Measurements from ENCODE around the gene PPARA. TPM values are rescaled to one million over a fixed set of nuclear protein-coding genes. Genes with fewer than 3 reads are reported as not detected.
A peak's percentile ranks its signal among the peaks of the same experiment; 100 is the strongest.
"Not testable (repeated sequence)": the region's sequence is repeated elsewhere in the genome, so short reads cannot be mapped to it uniquely, and the experiment has no call there.

Gene PPARA
- total RNA-seq, 2 experiments from 2014 or later: 20.7 to 24.9 TPM

DNA sequence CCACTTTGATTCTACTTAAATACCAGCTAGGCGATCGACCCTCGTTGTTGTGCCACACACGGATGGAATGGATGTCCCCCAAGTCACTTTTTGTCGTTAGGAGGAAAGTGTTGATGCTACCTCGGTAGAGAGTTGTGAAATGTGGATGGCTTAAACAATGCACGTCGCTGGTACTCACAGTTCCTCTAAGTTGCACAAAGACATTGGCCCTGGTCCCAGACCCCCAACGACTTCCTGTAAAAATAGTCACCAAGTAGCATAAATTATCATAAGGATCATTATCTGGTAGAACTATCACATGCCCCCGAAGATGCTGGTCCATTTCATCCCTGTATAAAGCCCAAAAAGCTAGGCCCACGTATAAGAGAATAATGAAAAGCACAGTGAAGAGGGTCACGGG is 109.0 kb downstream of the PPARA start:
- H3K27ac Mint-ChIP-seq: no peak overlapping the region

DNA sequence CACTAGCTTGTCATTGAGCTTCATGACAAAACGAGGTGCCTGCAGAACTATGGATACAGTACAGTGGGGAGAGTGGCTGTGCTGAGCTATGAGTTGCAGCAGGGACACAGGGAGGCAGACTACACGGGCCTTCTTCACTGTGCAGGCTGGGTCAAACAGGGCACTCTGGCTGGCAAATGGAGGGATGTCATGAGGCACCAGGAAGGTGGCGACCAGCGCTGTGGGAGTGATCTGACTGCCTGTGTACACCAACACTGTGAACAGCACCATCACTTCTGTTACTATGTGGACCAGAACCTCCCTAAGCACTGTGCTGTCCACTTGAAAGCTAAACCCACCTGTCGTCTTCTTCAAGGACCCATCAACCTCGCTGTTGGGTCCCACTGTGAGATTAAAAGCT is 109.7 kb downstream of the PPARA start:
- ATAC-seq (ENCODE audit: low read depth): no peak
- POLR2A ChIA-PET: interaction anchor here (1.5 to 1.9 kb wide), 2 partner anchors 8 to 10 kb away, joined by 4 read pairs; partner anchors contain the start of genes CDPF1 and TTC38
- H3K4me1 Mint-ChIP-seq: no peaks in the 10 kb centered on the region
- H3K4me3 Mint-ChIP-seq: no peak overlapping the region
- H3K27me3 Mint-ChIP-seq: peaks cover 64% of the 10 kb centered on the region
- H3K36me3 Mint-ChIP-seq: peaks cover 8% of the 10 kb centered on the region
- peaks cover 10% of the 10 kb centered on the region for H3K9me3 Mint-ChIP-seq
- no peak overlapping the region for H3K27ac Mint-ChIP-seq
- no peak for DNase-seq

More for the DNA sequence above, 109.0 kb downstream of the PPARA start:
- Mint-ChIP-seq H3K4me1 (peaks cover 3% of the 10 kb centered on the region), H3K36me3 (peaks cover 6% of the 10 kb centered on the region), H3K9me3 (peaks cover 7% of the 10 kb centered on the region), H3K4me3 (no peak overlapping the region), H3K27me3 (peaks cover 63% of the 10 kb centered on the region)
- no peak for DNase-seq
- POLR2A ChIA-PET: interaction anchor here (1.5 to 1.9 kb wide), 2 partner anchors 9 kb away, joined by 4 read pairs; partner anchors contain the start of genes CDPF1 and TTC38
- no peak for ATAC-seq (ENCODE audit: low read depth)

DNA sequence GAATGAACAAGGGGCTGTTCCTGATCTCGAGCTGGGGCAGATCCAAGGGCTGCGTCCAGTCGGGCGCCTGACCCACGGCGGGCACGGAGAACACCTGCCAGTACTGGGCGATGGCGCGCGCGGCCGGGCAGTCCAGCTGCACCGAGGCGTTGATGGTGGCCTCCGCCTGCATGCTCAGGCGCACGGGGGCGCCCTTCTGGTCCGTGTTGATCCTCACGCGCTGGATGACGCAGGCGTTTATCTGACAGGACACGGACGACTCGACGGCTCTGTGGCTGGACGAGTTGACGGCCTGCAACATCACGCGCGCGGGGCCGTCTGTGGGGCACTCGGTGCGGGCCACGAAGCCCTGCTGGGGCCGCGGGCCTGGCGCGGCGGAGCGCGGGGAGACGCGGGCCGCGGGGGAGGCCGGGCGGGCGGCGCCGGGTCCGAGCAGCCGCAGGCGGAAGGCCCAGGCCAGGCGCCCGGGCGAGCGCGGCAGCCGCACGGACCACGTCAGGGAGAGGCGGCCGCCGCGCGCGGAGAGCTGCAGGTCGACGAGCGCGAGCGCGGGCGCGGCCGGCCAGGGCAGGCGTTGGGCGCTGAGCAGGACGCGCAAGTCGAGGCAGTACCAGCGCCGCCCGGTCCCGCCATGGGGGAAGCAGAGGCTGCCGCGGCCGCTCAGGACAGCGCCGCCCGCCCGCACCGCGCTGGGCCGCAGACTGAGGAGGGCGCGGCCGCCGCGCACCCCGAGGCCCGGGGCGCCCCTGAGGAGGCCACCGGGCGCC is 112.3 kb downstream of the PPARA start:
- Mint-ChIP-seq H3K27me3 (peaks cover 70% of the 10 kb centered on the region), H3K9me3 (peaks cover 15% of the 10 kb centered on the region), H3K4me3 (peak overlapping the region; percentile 47), H3K27ac (no peak overlapping the region), H3K4me1 (peaks cover 6% of the 10 kb centered on the region), H3K36me3 (peaks cover 14% of the 10 kb centered on the region)
- DNase-seq (peak; percentile 51), ATAC-seq (ENCODE audit: low read depth) (peak; percentile 60)
- POLR2A ChIA-PET: no interaction called here

DNA sequence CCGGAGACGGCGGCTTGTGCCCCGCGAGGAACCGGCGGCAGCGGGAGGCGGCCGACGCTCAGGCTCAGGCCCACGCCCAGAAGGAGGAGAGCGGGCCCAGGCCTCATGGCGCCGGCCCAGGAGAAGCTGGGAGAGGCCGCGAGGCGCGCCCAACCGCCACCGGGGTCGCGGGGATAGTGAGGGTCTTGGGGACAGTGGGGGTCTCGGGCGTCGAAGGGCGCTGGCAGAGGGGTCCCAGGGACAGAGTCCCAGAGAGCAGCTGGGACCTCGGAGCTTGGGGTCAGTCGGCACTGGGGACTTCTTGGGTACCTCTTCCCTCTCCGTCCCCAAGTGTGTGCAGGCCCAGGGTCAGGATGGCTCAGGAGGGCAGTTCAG is 112.9 kb downstream of the PPARA start, which contains the start of gene PKDREJ:
Gene PKDREJ, minus strand, starts transcription at position 128 of the 375 bp plus-strand sequence. Its CDS starts 21 bp downstream, at position 107.
- POLR2A ChIA-PET: interaction anchor here (0.7 kb wide), 1 partner anchor 33 kb away, joined by 3 read pairs; the partner anchor contains the start of gene GTSE1
- ATAC-seq (ENCODE audit: low read depth) (no peak), DNase-seq (no peak)
- H3K27ac Mint-ChIP-seq: no peak within 1 kb of the TSS
- H3K4me1 Mint-ChIP-seq: peaks cover 7% of the 10 kb centered on the region
- peaks cover 10% of the 10 kb centered on the region for H3K9me3 Mint-ChIP-seq
- peak within 1 kb of the TSS; percentile 53 for H3K4me3 Mint-ChIP-seq
- H3K27me3 Mint-ChIP-seq: peaks cover 64% of the 10 kb centered on the region
- H3K36me3 Mint-ChIP-seq: peaks cover 14% of the 10 kb centered on the region

DNA sequence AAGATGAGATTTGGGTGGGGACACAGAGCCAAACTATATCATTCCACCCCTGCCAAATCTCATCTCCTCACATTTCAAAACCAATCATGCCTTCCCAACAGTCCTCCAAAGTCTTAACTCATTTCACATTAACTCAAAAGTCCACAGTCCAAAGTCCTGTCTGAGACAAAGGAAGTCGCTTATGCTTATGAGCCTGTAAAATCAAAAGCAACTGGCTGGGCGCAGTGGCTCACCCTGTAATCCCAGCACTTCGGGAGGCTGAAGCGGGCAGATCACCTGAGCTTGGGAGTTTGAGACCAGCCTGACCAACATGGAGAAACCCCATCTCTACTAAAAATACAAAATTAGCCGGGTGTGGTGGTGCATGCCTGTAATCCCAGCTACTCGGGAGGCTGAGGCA is 114.2 kb downstream of the PPARA start:
- not testable (repeated sequence) for ATAC-seq (ENCODE audit: low read depth)
- H3K9me3 Mint-ChIP-seq: peaks cover 10% of the 10 kb centered on the region

DNA sequence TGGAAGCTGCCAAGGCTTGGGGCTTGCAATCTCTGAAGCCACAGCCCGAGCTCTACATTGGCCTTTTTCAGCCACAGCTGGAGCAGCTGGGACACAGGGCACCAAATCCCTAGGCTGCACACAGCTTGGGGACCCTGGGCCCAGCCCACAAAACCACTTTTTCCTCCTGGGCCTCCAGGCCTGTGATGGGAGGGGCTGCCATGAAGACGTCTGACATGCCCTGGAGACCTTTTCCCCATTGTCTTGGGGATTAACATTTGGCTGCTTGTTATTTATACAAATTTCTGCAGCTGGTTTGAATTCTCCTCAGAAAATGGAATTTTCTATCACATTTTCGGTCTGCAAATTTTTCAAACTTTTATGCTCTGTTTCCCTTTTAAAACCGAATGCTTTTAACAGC is 115.3 kb downstream of the PPARA start:
- Mint-ChIP-seq H3K4me1 (peaks cover 17% of the 10 kb centered on the region), H3K36me3 (peaks cover 19% of the 10 kb centered on the region)

More for the DNA sequence above, 114.2 kb downstream of the PPARA start:
- POLR2A ChIA-PET, H3K27ac Mint-ChIP-seq, DNase-seq, H3K4me3 Mint-ChIP-seq: not testable (repeated sequence)
- Mint-ChIP-seq H3K36me3 (peaks cover 14% of the 10 kb centered on the region), H3K27me3 (peaks cover 57% of the 10 kb centered on the region), H3K4me1 (peaks cover 11% of the 10 kb centered on the region)

DNA sequence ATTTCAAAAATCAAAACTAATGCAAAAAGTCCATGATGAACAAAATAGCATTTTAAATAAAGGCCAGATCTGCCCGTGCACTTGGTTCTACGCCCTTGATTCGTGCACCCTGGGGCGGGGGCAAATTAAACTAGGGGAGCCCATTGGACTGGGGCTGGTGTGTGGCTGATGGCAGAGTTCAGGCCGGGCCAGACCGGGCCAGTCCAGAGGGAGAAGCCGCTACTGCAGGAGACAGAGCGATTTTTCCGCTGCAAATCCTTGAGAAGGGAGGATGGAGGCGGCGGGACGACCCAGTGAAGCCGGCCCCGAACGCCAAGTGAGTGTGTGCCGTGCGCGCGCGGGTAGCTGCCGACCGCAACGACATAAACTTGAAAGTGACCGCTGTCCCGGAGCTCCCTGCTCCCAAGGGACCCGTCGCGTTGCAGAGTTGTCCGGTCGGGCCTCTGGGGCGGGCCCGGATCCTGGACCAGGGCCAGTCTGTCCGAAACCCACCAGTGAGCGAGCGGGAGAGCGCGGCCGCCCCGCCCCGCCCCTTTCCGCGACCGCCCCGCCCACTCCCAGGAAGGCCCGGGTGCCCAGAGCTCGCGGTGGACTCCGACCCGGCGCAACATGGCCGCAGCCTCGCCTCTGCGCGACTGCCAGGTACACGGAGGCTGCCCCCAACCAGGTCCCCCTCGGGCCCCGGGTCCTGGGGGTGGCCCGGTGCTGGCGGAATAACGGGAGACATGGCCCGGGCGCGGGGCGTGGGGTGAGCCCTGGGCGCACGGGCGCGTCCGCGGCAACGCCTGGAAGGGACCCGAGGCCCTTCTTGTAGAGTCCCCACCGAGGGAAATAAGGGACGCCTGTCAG is 117.3 kb downstream of the PPARA start, which contains the start of gene TTC38:
Gene TTC38, plus strand, starts transcription at position 578 of the 849 bp plus-strand sequence. Its CDS starts 32 bp downstream, at position 610.
- H3K27ac Mint-ChIP-seq: peak within 1 kb of the TSS; percentile 83
- peaks cover 10% of the 10 kb centered on the region for H3K9me3 Mint-ChIP-seq
- H3K27me3 Mint-ChIP-seq: peaks cover 28% of the 10 kb centered on the region
- peaks cover 17% of the 10 kb centered on the region for H3K36me3 Mint-ChIP-seq
- DNase-seq (peak; percentile 76), ATAC-seq (ENCODE audit: low read depth) (peak; percentile 87)
- peaks cover 17% of the 10 kb centered on the region for H3K4me1 Mint-ChIP-seq
- POLR2A ChIA-PET: interaction anchor here (0.6 to 2.7 kb wide), 12 partner anchors 8 to 495 kb away, joined by 3 to 12 read pairs (median 4); partner anchors contain the start of genes CDPF1, GTSE1, PPARA and TBC1D22A
- H3K4me3 Mint-ChIP-seq: peak within 1 kb of the TSS; percentile 92

More for the DNA sequence above, 115.3 kb downstream of the PPARA start:
- H3K27ac Mint-ChIP-seq; H3K4me3 Mint-ChIP-seq; DNase-seq; POLR2A ChIA-PET; ATAC-seq (ENCODE audit: low read depth): not testable (repeated sequence)
- Mint-ChIP-seq H3K9me3 (peaks cover 10% of the 10 kb centered on the region), H3K27me3 (peaks cover 46% of the 10 kb centered on the region)

DNA sequence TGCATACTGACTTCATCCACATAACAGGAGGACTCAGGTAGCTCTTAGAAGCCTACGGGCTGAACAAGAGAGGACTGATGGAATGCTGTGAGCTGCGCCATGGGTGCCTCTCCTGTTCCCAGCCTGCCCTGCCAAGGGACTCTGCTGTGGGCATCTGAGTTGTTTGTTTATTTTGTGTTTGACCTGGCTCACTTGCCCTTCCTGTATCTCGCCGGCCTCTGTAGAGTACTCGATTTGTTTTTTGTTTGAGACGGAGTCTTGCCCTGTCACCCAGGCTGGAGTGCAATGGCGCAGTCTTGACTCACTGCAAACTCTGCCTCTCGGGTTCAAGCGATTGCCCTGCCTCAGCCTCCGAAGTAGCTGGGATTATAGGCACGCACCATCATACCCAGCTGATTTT is 119.2 kb downstream of the PPARA start:
- H3K27me3 Mint-ChIP-seq: peaks cover 14% of the 10 kb centered on the region
- POLR2A ChIA-PET: interaction anchor here (1.2 to 2.7 kb wide), 4 partner anchors 18 to 35 kb away, joined by 4 to 11 read pairs (median 6); partner anchors contain the start of genes CDPF1 and GTSE1
- DNase-seq (no peak), ATAC-seq (ENCODE audit: low read depth) (no peak)
- H3K9me3 Mint-ChIP-seq: peaks cover 6% of the 10 kb centered on the region
- peaks cover 17% of the 10 kb centered on the region for H3K4me1 Mint-ChIP-seq
- H3K36me3 Mint-ChIP-seq: peaks cover 18% of the 10 kb centered on the region
- peak overlapping the region; percentile 62 for H3K4me3 Mint-ChIP-seq
- no peak overlapping the region for H3K27ac Mint-ChIP-seq

DNA sequence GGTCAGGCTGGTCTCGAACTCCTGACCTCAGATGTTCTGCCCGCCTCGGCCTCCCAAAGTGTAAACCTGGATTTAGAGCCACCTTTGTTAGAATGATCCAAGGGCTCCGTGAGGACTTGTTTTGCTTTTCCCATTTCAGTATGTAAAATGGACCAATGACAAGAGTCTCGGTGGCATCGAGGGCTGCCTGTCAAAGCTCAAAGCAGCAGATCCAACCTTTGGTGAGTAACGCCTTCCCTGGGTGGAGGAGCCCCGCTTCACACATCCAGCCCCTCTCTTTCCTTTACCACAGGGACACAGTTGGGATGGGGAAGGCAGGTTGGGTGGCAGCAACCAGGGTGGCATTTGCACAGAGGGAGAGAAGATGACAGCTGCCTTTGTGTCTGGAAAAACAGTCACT is 121.9 kb downstream of the PPARA start:
- ATAC-seq (ENCODE audit: low read depth): no peak
- Mint-ChIP-seq H3K27ac (no peak overlapping the region), H3K9me3 (peaks cover 2% of the 10 kb centered on the region), H3K4me1 (peaks cover 20% of the 10 kb centered on the region), H3K4me3 (no peak overlapping the region), H3K36me3 (peaks cover 33% of the 10 kb centered on the region), H3K27me3 (no peaks in the 10 kb centered on the region)
- no peak for DNase-seq
- POLR2A ChIA-PET: no interaction called here

DNA sequence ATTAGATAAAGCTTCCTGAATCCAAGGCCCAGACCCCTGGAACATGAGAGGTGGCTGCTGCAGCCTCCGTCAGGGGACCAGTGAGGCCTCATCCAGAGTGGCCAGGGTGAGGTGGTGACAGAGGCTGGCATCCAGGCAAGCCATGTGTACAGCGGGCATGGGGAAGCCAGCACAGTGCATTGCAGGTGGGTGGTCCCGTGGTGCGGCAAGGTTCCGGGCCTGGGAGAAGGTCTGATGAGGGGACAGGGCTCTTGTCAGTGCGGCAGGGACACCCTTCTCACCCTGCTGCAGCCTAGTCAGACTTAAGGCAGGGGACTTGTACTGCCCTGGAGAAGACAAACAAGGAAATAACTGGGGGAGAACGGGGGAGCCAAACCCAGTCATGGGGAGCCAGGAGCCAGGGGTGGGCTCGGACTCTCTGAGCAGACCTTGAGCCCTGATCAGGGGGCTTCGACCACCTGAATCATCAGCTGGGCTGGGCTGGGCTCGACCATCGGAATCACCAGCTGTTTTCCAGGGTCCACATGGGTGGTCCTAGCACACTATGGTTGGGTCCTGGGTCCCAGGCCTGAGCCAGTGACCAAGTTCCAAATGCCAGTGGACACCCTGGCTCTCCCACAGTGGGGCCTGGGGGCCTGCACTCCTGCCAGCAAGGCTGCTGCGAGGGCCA is 122.6 kb downstream of the PPARA start:
- Mint-ChIP-seq H3K4me1 (peaks cover 15% of the 10 kb centered on the region), H3K27ac (no peak overlapping the region), H3K27me3 (no peaks in the 10 kb centered on the region), H3K36me3 (peaks cover 35% of the 10 kb centered on the region), H3K4me3 (no peak overlapping the region), H3K9me3 (peaks cover 2% of the 10 kb centered on the region)
- ATAC-seq (ENCODE audit: low read depth): no peak
- POLR2A ChIA-PET: no interaction called here
- no peak for DNase-seq

DNA sequence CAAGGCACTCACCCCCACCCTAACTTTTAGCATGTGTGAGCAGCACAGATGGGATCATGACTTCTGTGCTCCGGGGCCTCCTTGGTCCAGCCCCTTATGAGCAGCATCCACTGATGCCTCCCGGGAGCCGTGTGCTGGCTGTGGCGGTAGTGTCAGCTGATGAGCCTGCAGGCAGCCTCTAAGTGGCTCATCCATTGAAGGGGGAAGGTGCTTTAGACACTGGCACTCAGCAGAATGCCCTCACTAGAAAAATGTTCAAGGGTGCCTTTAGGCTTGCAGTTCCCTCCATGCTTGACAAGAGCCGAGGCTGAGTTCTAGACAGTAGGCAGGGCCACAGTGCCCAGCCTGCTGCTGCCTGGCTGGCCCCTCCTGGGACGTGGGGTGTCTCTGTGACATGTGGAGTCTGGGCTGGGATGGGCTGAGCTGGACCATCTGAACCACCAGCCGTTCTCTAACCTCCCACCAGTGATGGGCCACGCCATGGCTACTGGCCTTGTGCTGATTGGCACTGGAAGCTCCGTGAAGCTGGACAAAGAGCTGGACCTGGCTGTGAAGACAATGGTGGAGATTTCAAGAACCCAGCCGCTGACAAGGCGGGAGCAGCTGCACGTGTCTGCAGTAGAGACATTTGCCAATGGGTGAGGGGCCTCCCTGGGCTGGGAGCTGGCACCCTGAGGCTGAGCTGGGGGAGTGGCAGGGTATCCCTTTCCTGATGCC is 123.3 kb downstream of the PPARA start:
- Mint-ChIP-seq H3K27ac (no peak overlapping the region), H3K4me1 (peaks cover 12% of the 10 kb centered on the region), H3K4me3 (no peak overlapping the region), H3K27me3 (no peaks in the 10 kb centered on the region), H3K36me3 (peaks cover 41% of the 10 kb centered on the region), H3K9me3 (peaks cover 2% of the 10 kb centered on the region)
- DNase-seq (no peak), ATAC-seq (ENCODE audit: low read depth) (no peak)
- POLR2A ChIA-PET: no interaction called here

DNA sequence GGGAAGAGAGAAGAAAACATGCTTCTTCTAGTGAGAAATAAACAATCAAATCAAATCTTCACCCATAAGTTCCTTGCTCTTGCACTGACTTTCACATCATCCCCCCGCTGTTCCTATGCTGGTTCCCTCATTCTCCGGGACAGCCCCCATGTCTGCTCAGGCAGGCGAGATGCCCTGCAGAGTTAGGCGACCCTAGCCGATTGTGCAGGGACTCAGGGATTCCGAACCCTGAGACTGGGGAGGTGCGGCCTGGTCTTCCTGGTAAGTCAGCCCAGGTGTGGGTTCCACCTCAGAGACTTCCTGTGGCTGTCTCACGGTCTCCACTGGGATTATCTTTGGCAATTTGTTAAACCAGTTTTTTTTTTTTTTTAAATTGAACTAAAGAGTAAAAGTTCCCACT is 124.1 kb downstream of the PPARA start:
- H3K9me3 Mint-ChIP-seq: peaks cover 2% of the 10 kb centered on the region
- no peaks in the 10 kb centered on the region for H3K27me3 Mint-ChIP-seq
- POLR2A ChIA-PET: no interaction called here
- H3K27ac Mint-ChIP-seq: no peak overlapping the region
- ATAC-seq (ENCODE audit: low read depth) (no peak), DNase-seq (no peak)
- H3K36me3 Mint-ChIP-seq: peaks cover 41% of the 10 kb centered on the region
- H3K4me1 Mint-ChIP-seq: peaks cover 12% of the 10 kb centered on the region
- no peak overlapping the region for H3K4me3 Mint-ChIP-seq

All from activated naive CD8-positive, alpha-beta T cell treated with anti-CD3 and anti-CD28 coated beads, Interleukin-2, amount 10 ng/mL, durations not matched to agents 7 days and 5 days (primary cell).